Upper lobe of left lung (tissue), 6 donors: ENCODE measurements around the gene PPM1J. TPM values are rescaled to one million over a fixed set of nuclear protein-coding genes. Genes with fewer than 3 reads are reported as not detected.
"Not testable (repeated sequence)": the region's sequence is repeated elsewhere in the genome, so short reads cannot be mapped to it uniquely, and the experiment has no call there.

ENCODE experiments used
- ATAC-seq, 2 donors: fragments of 200-7000 bp; cut with Tn5 transposase; one replicate each; pipeline ENCODE4 v1.9.1; 2022; ENCODE audit warnings: mild to moderate bottlenecking in 2 of 2, moderate library complexity in 2 of 2; ENCODE audit not compliant: low FRiP score in 2 of 2
- DNase-seq, 2 donors: peaks; one replicate each; pipeline ENCODE4 v3.0.0-alpha.2; 2019 to 2020
- H3K27ac ChIP-seq, 4 donors: fragments of 200-600 bp; sonication (generic); one replicate each; pipeline ENCODE4 v1.5.1; 2016 to 2019
- H3K27me3 ChIP-seq, 4 donors: fragments of 200-600 bp; sonication (generic); one replicate each; pipeline ENCODE4 v1.5.1; 2017 to 2019
- H3K36me3 ChIP-seq, 4 donors: fragments of 200-600 bp; sonication (generic); one replicate each; pipeline ENCODE4 v1.5.1; 2016 to 2019
- H3K4me1 ChIP-seq, 4 donors: fragments of 200-600 bp; sonication (generic); one replicate each; pipeline ENCODE4 v1.5.1; 2018 to 2019
- H3K4me3 ChIP-seq, 4 donors: fragments of 200-600 bp; sonication (generic); one replicate each; pipeline ENCODE4 v1.5.1; 2017 to 2019; ENCODE audit warnings: mild to moderate bottlenecking in 2 of 4, moderate library complexity in 1 of 4
- H3K9me3 ChIP-seq, 4 donors: fragments of 200-600 bp; sonication (generic); one replicate each; pipeline ENCODE4 v1.5.1; 2018 to 2019
- EP300 ChIP-seq, 4 donors: sonication (generic); formaldehyde crosslinking; IDR thresholded peaks; one replicate each; pipeline ENCODE4 v1.5.1; 2017; ENCODE audit warnings: antibody characterized with exemption in 4 of 4, control low read depth in 2 of 4
- POLR2A ChIP-seq, 4 donors: fragments of 450-650 bp; IDR thresholded peaks; one replicate each; pipeline ENCODE4 v1.5.1; 2016 to 2017; ENCODE audit warnings: antibody characterized with exemption in 4 of 4, mild to moderate bottlenecking in 2 of 4
- POLR2AphosphoS5 ChIP-seq, 2 donors: sonication (generic); formaldehyde crosslinking; IDR thresholded peaks; one replicate each; pipeline ENCODE4 v1.5.1; 2017; ENCODE audit warnings: antibody characterized with exemption in 2 of 2
- WGBS, 2 donors: methylation state at CpG; one replicate each; pipeline ENCODE4 v1.1.5; 2017 to 2018; 5-methylcytosine and 5-hydroxymethylcytosine counted together
- total RNA-seq, 6 donors: library from RNA; depleted of rRNA in 4 of 6; stranded (reverse); fragments of >200 nt in 4 of 6; gene quantifications; one replicate each; pipeline versions ENCODE4 v1.1.0 to v1.2.1, GENCODE V29; 2016 to 2021
- TF ChIP-seq, protein P1 (sequence below), 6 experiments: fragments of 450-650 bp in 4 of 6; fragments of 200-600 bp in 2 of 6; sonication (generic) in 2 of 6; IDR thresholded peaks; one replicate each; pipeline ENCODE4 v1.5.1; 2016 to 2019; ENCODE audit warnings: antibody characterized with exemption in 6 of 6
- donor health status: DM: no; HTN: no; CAD: no; lungs with moderate emphysema.
- donor health status: DM: no; HTN: yes; CAD: no; lungs with severe emphysema.

The PPM1J gene
- total RNA-seq, 6 donors from 2014 or later: 0.55 to 0.91 (median 0.74) TPM; not detected in 1

DNA sequence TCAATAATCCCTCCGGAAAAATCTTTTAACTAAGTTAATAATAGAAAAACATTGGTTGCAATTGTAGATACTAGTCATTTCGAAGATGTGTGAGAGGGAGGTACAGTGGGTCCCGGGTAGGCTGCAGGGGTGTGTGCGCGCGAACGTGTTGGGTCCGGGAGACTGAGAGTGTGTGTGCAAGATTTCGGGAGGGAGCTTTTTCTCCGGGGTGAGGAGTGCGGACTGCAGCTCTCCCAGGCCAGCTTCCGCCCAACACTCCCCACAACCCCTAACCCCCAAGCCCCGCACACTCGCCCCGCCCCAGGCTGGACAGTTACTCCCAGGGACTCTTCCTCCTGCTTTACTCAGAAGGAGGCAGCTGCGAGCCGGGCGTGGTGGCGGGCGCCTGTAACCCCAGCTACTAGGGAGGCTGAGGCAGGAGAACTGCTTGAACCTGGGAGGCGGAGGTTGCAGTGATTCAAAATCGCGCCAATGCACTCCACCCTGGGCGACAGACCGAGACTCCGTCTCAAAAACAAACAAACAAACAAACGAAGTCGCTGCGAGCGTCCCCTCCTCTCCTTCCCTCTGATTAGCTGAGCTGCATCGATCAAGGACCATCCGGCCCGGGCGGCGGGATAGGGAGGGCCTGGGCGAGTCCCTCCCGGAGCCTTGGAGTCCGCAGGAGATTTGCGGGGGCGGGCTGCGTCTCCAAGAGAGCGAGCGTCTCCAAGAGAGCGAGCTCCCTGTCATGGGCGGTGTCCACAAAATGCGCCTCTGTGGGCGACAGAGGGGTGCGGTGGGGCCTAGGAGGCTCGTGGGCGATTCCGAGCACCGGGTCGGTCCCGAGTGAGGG, 28.3 kb upstream of the PPM1J start:
- 18 to 46% methylated on average over 20 to 43 of the region's 54 CpGs for WGBS, 2 donors
- H3K9me3 ChIP-seq: peaks cover 0 to 9% (median 0%) of the 10 kb centered on the region in 4 donors
- ATAC-seq: peak in 1 of 2 donors; percentile 83

DNA sequence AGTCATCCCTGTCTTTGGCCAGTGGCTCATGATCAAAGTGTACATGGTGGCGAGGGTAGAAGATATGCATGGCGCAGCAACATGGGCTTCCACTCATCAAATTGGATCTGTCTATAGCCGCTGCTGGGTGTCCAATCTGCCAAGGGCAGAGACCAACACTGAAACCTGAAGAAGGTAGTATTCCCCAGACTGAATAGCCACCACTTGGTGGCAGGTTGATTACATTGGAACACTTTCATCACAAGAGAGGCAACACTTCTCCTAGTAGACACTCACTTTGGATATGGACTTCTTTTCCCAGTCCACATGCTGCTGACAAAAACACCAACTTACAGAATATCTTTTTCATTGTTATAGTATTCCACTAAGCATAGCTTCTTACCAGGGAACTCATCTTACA, 22.4 kb upstream of the PPM1J start:
- Histone ChIP-seq H3K27ac (no peak overlapping the region), H3K9me3 (no peaks in the 10 kb centered on the region), H3K36me3 (no peaks in the 10 kb centered on the region), H3K4me1 (no peaks in the 10 kb centered on the region), H3K27me3 (peaks cover 0 to 2% (median 0%) of the 10 kb centered on the region in 4 donors), H3K4me3 (no peak overlapping the region)
- DNase-seq (no peak), ATAC-seq (no peak)
- TF ChIP-seq POLR2AphosphoS5 (IDR thresholded peaks at IDR 0.05) (no peak), EP300 (IDR thresholded peaks at IDR 0.05) (no peak), POLR2A (IDR thresholded peaks at IDR 0.05) (no peak)
- WGBS, 2 donors: 92 to 94% methylated on average over 3 of the region's 3 CpGs

More for the DNA sequence above, 28.3 kb upstream of the PPM1J start:
- TF ChIP-seq, protein P1, sequence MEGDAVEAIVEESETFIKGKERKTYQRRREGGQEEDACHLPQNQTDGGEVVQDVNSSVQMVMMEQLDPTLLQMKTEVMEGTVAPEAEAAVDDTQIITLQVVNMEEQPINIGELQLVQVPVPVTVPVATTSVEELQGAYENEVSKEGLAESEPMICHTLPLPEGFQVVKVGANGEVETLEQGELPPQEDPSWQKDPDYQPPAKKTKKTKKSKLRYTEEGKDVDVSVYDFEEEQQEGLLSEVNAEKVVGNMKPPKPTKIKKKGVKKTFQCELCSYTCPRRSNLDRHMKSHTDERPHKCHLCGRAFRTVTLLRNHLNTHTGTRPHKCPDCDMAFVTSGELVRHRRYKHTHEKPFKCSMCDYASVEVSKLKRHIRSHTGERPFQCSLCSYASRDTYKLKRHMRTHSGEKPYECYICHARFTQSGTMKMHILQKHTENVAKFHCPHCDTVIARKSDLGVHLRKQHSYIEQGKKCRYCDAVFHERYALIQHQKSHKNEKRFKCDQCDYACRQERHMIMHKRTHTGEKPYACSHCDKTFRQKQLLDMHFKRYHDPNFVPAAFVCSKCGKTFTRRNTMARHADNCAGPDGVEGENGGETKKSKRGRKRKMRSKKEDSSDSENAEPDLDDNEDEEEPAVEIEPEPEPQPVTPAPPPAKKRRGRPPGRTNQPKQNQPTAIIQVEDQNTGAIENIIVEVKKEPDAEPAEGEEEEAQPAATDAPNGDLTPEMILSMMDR (IDR thresholded peaks at IDR 0.05): no peak
- TF ChIP-seq EP300 (IDR thresholded peaks at IDR 0.05) (no peak), POLR2A (IDR thresholded peaks at IDR 0.05) (no peak), POLR2AphosphoS5 (IDR thresholded peaks at IDR 0.05) (no peak)
- Histone ChIP-seq H3K4me1 (peaks cover 8 to 13% (median 10%) of the 10 kb centered on the region in 4 donors), H3K27me3 (peaks cover 0 to 20% (median 13%) of the 10 kb centered on the region in 4 donors), H3K36me3 (no peaks in the 10 kb centered on the region), H3K4me3 (peak overlapping the region in 1 of 4 donors; percentile 21), H3K27ac (no peak overlapping the region)
- DNase-seq: peak in 1 of 2 donors; percentile 76

DNA sequence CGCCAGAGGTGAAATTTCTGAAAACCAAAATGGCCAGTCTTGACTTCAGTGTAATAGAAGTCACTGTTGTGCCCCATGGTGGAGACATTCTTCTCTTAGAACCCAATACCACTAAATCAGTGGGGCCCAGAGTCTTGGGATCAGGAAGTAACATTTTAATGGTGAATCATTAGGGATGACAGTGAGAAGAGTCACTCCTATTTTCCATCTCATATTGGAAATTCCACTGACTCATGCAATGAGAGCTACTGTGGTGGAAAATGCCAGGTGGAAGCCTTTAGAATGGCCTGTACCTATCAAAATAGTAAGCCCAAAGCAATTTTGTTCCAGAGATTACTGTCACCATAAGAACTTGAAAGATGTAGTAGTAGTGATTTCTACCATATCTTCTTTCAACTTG, 20.6 kb upstream of the PPM1J start:
- Histone ChIP-seq H3K27ac (no peak overlapping the region), H3K4me3 (no peak overlapping the region), H3K9me3 (no peaks in the 10 kb centered on the region), H3K27me3 (no peaks in the 10 kb centered on the region), H3K36me3 (no peaks in the 10 kb centered on the region), H3K4me1 (no peaks in the 10 kb centered on the region)
- WGBS, 2 donors: 93 to 100% methylated on average over 1 of the region's 1 CpG
- no peak for ATAC-seq
- no peak for DNase-seq
- TF ChIP-seq EP300 (IDR thresholded peaks at IDR 0.05) (no peak), POLR2A (IDR thresholded peaks at IDR 0.05) (no peak), POLR2AphosphoS5 (IDR thresholded peaks at IDR 0.05) (no peak)
- TF ChIP-seq, protein P1 (IDR thresholded peaks at IDR 0.05): no peak

DNA sequence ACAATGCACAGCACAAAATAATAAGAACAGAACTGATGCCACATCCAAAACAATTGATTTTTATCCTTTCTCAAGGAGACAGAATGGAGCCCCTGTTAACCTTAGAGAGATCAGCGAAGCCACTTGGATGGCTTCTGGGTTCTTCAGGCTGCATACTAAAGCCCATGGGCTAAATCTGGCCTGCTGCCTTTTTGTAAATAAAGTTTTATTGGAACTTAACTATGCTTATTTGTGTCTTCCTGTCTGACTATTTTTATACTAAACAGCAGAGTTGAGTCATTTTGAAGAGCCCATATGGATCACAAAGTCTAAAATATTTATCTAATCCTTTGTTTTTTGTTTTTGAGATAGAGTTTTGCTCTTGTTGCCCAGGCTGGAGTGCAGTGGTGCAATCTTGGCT, 16.3 kb upstream of the PPM1J start:
- Histone ChIP-seq H3K27ac (no peak overlapping the region), H3K36me3 (no peaks in the 10 kb centered on the region), H3K4me3 (no peak overlapping the region), H3K27me3 (no peaks in the 10 kb centered on the region), H3K4me1 (no peaks in the 10 kb centered on the region), H3K9me3 (no peaks in the 10 kb centered on the region)
- no peak for DNase-seq
- ATAC-seq: no peak
- WGBS, 2 donors: 83 to 100% methylated on average over 1 of the region's 1 CpG
- TF ChIP-seq POLR2AphosphoS5 (IDR thresholded peaks at IDR 0.05) (no peak), POLR2A (IDR thresholded peaks at IDR 0.05) (no peak)
- TF ChIP-seq, protein P1 (IDR thresholded peaks at IDR 0.05): no peak

DNA sequence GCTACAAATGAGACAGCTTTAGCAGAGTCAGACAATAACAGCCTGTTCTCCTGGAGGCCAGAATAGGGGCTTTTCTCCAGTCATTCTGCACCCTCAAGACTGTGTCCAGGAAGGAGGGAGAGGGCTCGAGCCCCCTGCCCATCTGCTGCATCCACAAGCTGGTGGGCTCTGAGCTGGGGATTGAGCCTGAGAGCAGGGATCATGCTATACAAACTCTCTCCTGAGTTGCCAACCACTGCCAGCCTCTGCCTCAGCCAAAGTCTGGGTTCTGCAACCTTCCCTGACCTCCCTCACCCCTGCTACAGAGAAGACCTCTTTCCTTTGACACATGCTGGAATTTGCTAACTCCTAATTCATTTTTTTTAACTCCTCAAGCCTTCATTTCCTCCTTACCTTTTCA, 14.8 kb upstream of the PPM1J start:
- WGBS, 2 donors: 45 to 86% methylated on average over 1 of the region's 1 CpG
- no peak for DNase-seq

DNA sequence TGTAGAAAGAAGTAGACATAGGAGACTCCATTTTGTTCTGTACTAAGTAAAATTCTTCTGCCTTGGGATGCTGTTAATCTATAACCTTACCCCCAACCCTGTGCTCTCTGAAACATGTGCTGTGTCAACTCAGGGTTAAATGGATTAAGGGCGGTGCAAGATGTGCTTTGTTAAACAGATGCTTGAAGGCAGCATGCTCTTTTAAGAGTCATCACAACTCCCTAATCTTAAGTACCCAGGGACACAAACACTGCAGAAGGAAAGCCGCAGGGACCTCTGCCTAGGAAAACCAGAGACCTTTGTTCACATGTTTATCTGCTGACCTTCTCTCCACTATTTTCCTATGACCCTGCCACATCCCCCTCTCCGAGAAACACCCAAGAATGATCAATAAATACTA, 13.9 kb upstream of the PPM1J start:
- H3K27ac ChIP-seq, H3K9me3 ChIP-seq, ATAC-seq, DNase-seq, H3K36me3 ChIP-seq, H3K4me3 ChIP-seq, H3K27me3 ChIP-seq, H3K4me1 ChIP-seq: not testable (repeated sequence)
- 64 to 68% methylated on average over 3 of the region's 3 CpGs for WGBS, 2 donors

More for the DNA sequence above, 14.8 kb upstream of the PPM1J start:
- Histone ChIP-seq H3K36me3 (no peaks in the 10 kb centered on the region), H3K4me3 (no peak overlapping the region), H3K27ac (no peak overlapping the region), H3K4me1 (no peaks in the 10 kb centered on the region), H3K27me3 (no peaks in the 10 kb centered on the region), H3K9me3 (no peaks in the 10 kb centered on the region)
- ATAC-seq: no peak
- TF ChIP-seq, protein P1 (IDR thresholded peaks at IDR 0.05): no peak
- no peak for TF ChIP-seq POLR2A (IDR thresholded peaks at IDR 0.05)
- TF ChIP-seq POLR2AphosphoS5 (IDR thresholded peaks at IDR 0.05): no peak
- TF ChIP-seq EP300 (IDR thresholded peaks at IDR 0.05): no peak

DNA sequence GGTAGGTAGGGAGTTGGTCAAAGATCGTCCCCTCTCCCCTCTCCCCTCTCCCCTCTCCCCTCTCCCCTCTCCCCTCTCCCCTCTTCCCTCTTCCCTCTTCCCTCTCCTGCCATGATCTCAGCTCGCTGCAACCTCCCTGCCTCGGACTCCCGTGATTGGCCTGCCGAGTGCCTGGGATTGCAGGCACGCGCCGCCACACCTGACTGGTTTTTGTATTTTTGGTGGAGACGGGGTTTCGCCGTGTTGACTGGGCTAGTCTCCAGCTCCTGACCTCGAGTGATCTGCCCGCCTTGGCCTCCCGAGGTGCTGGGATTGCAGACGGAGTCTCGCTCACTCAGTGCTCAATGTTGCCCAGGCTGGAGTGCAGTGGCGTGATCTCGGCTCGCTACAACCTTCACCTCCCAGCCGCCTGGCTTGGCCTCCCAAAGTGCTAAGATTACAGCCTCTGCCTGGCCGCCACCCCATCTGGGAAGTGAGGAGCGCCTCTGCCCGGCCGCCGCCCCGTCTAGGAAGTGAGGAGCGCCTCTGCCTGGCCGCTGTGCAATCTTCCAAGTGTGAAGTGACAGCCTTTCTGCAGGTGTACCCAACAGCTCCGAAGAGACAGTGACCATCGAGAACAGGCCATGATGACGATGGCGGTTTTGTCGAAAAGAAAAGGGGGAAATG, 13.3 kb upstream of the PPM1J start:
- H3K4me1 ChIP-seq, H3K27ac ChIP-seq, H3K9me3 ChIP-seq, H3K27me3 ChIP-seq, ATAC-seq, H3K4me3 ChIP-seq, H3K36me3 ChIP-seq, DNase-seq: not testable (repeated sequence)
- whole genome bisulfite sequencing, 2 donors: 93 to 96% methylated on average over 32 to 33 of the region's 33 CpGs
